Esophagus mucosa (tissue), 1 donor: ENCODE measurements around the gene RABEP2. TPM values are rescaled to one million over a fixed set of nuclear protein-coding genes. Genes with fewer than 3 reads are reported as not detected.
"Not testable (repeated sequence)": the region's sequence is repeated elsewhere in the genome, so short reads cannot be mapped to it uniquely, and the experiment has no call there.

ENCODE experiments used
- ATAC-seq: fragments of 200-7000 bp; cut with Tn5 transposase; one replicate; pipeline ENCODE4 v1.9.1; 2020
- total RNA-seq: library from RNA; stranded (reverse); gene quantifications from one replicate; pipeline ENCODE4 v1.2.4, GENCODE V29; 2023
- donor health status: DM: yes; HTN: yes; CAD: no.

Gene RABEP2
- total RNA-seq, 1 donor from 2014 or later: 15.8 TPM

- peak; percentile 13 for ATAC-seq
Observed at GRCh38 chr16:28903344-28904042, 21.5 kb downstream of the RABEP2 start.

- peak; percentile 10 for ATAC-seq
Observed at GRCh38 chr16:28902909-28903308, 22.1 kb downstream of the RABEP2 start.

GRCh38 chr16:28901862-28902261 is 23.2 kb downstream of the RABEP2 start:
- ATAC-seq: no peak

- ATAC-seq: no peak
Observed at GRCh38 chr16:28900601-28901000, 24.4 kb downstream of the RABEP2 start.

- no peak for ATAC-seq
Observed at GRCh38 chr16:28899882-28900590, 25.0 kb downstream of the RABEP2 start.

- ATAC-seq: no peak
Observed at GRCh38 chr16:28898942-28899341, 26.1 kb downstream of the RABEP2 start.

GRCh38 chr16:28898266-28898665 is 26.8 kb downstream of the RABEP2 start:
- ATAC-seq: no peak

GRCh38 chr16:28897826-28898225 is 27.2 kb downstream of the RABEP2 start:
- no peak for ATAC-seq

GRCh38 chr16:28895609-28896008 is 29.4 kb downstream of the RABEP2 start:
- no peak for ATAC-seq

- ATAC-seq: peak; percentile 39
Observed at GRCh38 chr16:28893291-28893690, 31.7 kb downstream of the RABEP2 start.

- no peak for ATAC-seq
Observed at GRCh38 chr16:28891964-28892890, 32.8 kb downstream of the RABEP2 start.

GRCh38 chr16:28890355-28890754 is 34.7 kb downstream of the RABEP2 start:
- ATAC-seq: not testable (repeated sequence)

GRCh38 chr16:28886945-28887344 is 38.1 kb downstream of the RABEP2 start:
- no peak for ATAC-seq

- no peak for ATAC-seq
Observed at GRCh38 chr16:28884045-28884444, 41.0 kb downstream of the RABEP2 start.

- ATAC-seq: no peak
Observed at GRCh38 chr16:28883221-28883996, 41.6 kb downstream of the RABEP2 start.

- ATAC-seq: no peak
Observed at GRCh38 chr16:28882551-28883160, 42.4 kb downstream of the RABEP2 start.

- not testable (repeated sequence) for ATAC-seq
Observed at GRCh38 chr16:28881565-28881964, 43.5 kb downstream of the RABEP2 start.

GRCh38 chr16:28880955-28881354 is 44.1 kb downstream of the RABEP2 start:
- no peak for ATAC-seq

GRCh38 chr16:28880589-28880915 is 44.5 kb downstream of the RABEP2 start:
- ATAC-seq: no peak

- ATAC-seq: peak; percentile 86
Observed at GRCh38 chr16:28879841-28880588, 45.0 kb downstream of the RABEP2 start.

GRCh38 chr16:28879261-28879840 is 45.7 kb downstream of the RABEP2 start:
- peak; percentile 36 for ATAC-seq
